NT2/D1 (cell line): ENCODE data around the gene TTC16.

Experiments
- DNase-seq: peaks from one replicate; pipeline ENCODE4 v3.0.0-alpha.2; 2011; ENCODE audit warnings: low read depth, low spot score
- H3K27me3 ChIP-seq: 2 replicates; pipeline ENCODE4 v1.6.0; 2011; ENCODE audit warnings: mild to moderate bottlenecking; ENCODE audit not compliant: insufficient read length, insufficient read depth
- H3K36me3 ChIP-seq: 2 replicates; pipeline ENCODE4 v1.6.1; 2011; ENCODE audit warnings: mild to moderate bottlenecking, low read length, mixed read lengths; ENCODE audit not compliant: insufficient read depth, insufficient read length
- H3K4me1 ChIP-seq: 2 replicates; pipeline ENCODE4 v1.5.1; 2011; ENCODE audit not compliant: insufficient read depth, insufficient read length
- H3K4me3 ChIP-seq: 2 replicates; pipeline ENCODE4 v1.5.1; 2011; ENCODE audit warnings: low read depth; ENCODE audit not compliant: insufficient read length
- H3K9ac ChIP-seq: 2 replicates; pipeline ENCODE4 v1.6.0; 2011; ENCODE audit warnings: low read depth; ENCODE audit not compliant: insufficient read length
- H3K9me3 ChIP-seq: 2 replicates; pipeline ENCODE4 v1.5.1; 2011; ENCODE audit warnings: mild to moderate bottlenecking, low read length; ENCODE audit not compliant: insufficient read depth
- SUZ12 ChIP-seq: IDR thresholded peaks from 2 replicates; pipeline ENCODE4 v1.6.1; 2011; ENCODE audit not compliant: insufficient read length, insufficient read depth; ENCODE audit errors: extremely low read depth
- YY1 ChIP-seq: IDR thresholded peaks from 2 replicates; pipeline ENCODE4 v1.6.1; 2011; ENCODE audit not compliant: insufficient read length, insufficient read depth
- ZNF274 ChIP-seq: IDR thresholded peaks from 2 replicates; pipeline ENCODE4 v1.6.1; 2011; ENCODE audit warnings: mild to moderate bottlenecking, low read depth, low read length

Gene TTC16

DNA sequence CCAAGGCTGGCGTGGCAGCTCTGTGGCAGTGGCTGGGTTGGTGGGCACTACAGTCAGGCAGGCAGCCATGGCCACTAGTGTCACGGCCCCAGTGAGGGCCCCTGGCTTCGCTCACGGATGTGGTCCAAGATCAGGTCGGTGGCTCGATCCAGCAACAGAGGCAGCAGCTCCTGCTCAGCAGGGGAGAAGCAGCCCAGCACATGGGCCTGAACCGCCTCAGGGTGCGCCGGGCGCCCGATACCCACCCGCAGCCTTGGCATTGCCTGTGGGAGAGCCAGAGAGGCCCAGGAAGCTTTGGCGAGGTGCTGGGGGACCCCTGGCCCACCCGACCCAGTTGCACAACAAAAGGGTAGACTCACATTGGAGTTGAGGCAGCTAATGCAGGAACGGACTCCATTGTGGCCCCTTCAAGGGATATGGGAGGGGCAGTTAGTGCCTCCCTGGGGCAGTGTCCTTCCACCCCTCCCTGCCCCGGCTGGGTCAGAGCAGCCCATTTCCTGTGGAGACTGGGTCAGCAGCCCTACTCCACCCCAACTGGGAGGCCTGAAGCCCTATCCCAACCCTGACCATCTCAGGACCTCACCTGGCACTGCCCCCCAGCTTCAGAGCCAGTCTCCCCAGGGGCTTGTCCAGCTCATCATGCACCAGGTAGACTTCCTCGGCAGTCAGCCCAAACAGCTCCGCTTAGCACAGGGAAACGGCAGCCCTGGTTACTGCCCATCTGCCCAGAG lies 1.7 kb upstream of the TTC16 start:
- Histone ChIP-seq H3K36me3 (no peaks in the 10 kb centered on the region), H3K4me1 (peaks cover 11% of the 10 kb centered on the region), H3K4me3 (peak overlapping the region; percentile 10), H3K9me3 (no peaks in the 10 kb centered on the region), H3K27me3 (peaks cover 21% of the 10 kb centered on the region), H3K9ac (no peak overlapping the region)
- DNase-seq, result no peak
- no peak for TF ChIP-seq ZNF274

- no peaks in the 10 kb centered on the region for H3K9me3 ChIP-seq
- H3K27me3 ChIP-seq, result peaks cover 21% of the 10 kb centered on the region
- no peak for DNase-seq
- H3K9ac ChIP-seq, result peak overlapping the region; percentile 81
- H3K36me3 ChIP-seq, result no peaks in the 10 kb centered on the region
- peaks cover 15% of the 10 kb centered on the region for H3K4me1 ChIP-seq
- H3K4me3 ChIP-seq, result peak overlapping the region; percentile 85
- TF ChIP-seq YY1 (no peak), ZNF274 (no peak), SUZ12 (no peak)
Measured at GRCh38 chr9:127714951-127715469, 869 bp upstream of the TTC16 start.

- no peak for TF ChIP-seq YY1
- no peak for TF ChIP-seq SUZ12
- TF ChIP-seq ZNF274, result no peak
- no peak for DNase-seq
- Histone ChIP-seq H3K27me3 (peaks cover 21% of the 10 kb centered on the region), H3K4me1 (peaks cover 15% of the 10 kb centered on the region), H3K9me3 (no peaks in the 10 kb centered on the region), H3K9ac (peak overlapping the region; percentile 61), H3K36me3 (no peaks in the 10 kb centered on the region), H3K4me3 (peak overlapping the region; percentile 85)
Measured at GRCh38 chr9:127716412-127716811, 533 bp downstream of the TTC16 start.

- TF ChIP-seq YY1 (no peak), ZNF274 (no peak), SUZ12 (no peak)
- DNase-seq, result no peak
- no peak overlapping the region for H3K9ac ChIP-seq
- no peaks in the 10 kb centered on the region for H3K9me3 ChIP-seq
- no peak overlapping the region for H3K4me3 ChIP-seq
- peaks cover 21% of the 10 kb centered on the region for H3K27me3 ChIP-seq
- H3K4me1 ChIP-seq, result peaks cover 20% of the 10 kb centered on the region
- H3K36me3 ChIP-seq, result no peaks in the 10 kb centered on the region
Measured at GRCh38 chr9:127717766-127718165, 1.9 kb downstream of the TTC16 start.

DNA sequence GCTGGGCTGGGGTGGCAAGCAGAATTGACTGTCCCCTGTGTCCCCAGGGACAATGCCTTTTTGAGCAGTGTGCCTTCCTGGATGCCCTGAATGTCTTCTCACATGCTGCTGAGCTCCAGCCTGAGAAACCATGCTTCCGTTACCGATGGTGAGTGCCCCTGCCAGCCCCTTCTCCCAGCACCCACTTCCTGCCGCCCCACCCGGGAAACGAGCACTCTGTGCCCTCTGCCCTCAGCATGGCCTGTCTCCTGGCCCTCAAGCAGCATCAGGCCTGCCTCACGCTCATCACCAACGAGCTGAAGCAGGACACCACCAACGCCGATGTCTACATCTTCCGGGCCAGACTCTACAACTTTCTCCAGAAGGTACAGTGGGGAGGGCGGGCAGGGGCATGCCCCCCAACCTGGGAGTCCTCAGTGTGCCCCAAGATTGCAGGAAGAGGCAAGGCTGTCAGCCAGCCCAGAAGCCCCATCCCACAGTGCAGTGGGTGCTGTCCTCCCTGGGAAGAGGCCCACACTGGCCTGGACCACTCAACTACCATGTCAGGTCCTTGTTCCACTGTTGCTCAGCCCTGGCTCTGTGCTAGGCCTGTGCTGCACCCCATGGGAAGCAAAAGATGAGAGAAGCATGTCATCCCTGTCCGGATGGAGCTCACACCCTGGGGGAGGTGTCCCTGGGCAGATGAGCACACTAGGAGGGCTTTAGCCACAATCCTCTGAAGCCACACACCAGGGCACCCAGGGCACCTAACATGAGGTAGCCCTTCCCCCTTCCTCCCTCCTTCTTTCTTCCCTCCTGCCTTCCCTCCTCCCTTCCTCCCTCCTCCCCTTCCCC lies 4.4 kb downstream of the TTC16 start:
- Histone ChIP-seq H3K27me3 (peaks cover 6% of the 10 kb centered on the region), H3K4me3 (no peak overlapping the region), H3K9ac (no peak overlapping the region), H3K4me1 (peaks cover 16% of the 10 kb centered on the region), H3K9me3 (no peaks in the 10 kb centered on the region), H3K36me3 (no peaks in the 10 kb centered on the region)
- TF ChIP-seq SUZ12 (no peak), ZNF274 (no peak), YY1 (no peak)
- DNase-seq, result no peak

DNA sequence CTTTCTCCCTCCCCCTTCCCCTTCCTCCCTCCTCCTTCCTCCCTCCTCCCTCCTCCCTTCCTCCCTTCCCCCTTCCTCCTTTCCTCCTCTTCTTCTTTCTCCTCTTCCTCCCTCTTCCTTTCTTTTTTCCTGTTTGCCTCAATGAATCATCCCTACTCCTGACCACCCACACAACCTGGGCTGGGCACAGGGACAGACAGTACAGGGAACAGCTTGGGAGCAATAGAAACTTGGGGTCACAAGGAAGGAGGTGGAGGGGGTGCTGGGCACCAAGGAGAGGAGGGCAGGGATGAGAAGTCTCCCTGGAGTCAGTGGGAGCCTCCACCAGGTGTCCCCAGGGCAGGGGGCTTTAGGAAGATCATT lies 5.0 kb downstream of the TTC16 start:
- DNase-seq, result no peak
- no peak overlapping the region for H3K4me3 ChIP-seq
- peaks cover 5% of the 10 kb centered on the region for H3K27me3 ChIP-seq
- no peaks in the 10 kb centered on the region for H3K9me3 ChIP-seq
- H3K36me3 ChIP-seq, result no peaks in the 10 kb centered on the region
- TF ChIP-seq ZNF274 (no peak), YY1 (no peak), SUZ12 (no peak)
- H3K9ac ChIP-seq, result no peak overlapping the region
- peaks cover 16% of the 10 kb centered on the region for H3K4me1 ChIP-seq

DNA sequence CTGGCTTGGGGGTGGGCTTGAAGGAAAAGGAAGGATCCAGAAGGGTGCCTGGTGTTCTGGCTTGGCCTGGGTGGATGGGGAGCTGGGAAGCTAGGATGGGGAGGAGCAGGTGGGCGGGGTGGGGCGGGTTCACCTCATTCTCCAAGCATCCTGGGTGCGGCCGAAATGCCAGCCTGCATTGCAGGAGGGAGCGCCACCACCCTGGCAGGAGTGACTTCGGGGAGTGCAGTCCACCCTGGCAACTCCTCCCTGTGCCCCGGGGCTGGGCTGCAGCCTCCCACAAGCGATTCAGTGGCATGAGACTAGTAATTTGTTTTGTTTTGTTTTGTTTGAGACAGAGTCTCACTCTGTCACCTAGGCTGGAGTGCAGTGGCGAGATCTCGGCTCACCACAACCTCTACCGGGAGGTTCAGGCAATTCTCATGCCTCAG lies 5.5 kb downstream of the TTC16 start:
- no peak overlapping the region for H3K4me3 ChIP-seq
- no peak overlapping the region for H3K9ac ChIP-seq
- peaks cover 11% of the 10 kb centered on the region for H3K4me1 ChIP-seq
- no peaks in the 10 kb centered on the region for H3K9me3 ChIP-seq
- DNase-seq, result no peak
- H3K27me3 ChIP-seq, result peaks cover 5% of the 10 kb centered on the region
- H3K36me3 ChIP-seq, result no peaks in the 10 kb centered on the region
- TF ChIP-seq SUZ12 (no peak), YY1 (no peak), ZNF274 (no peak)
